Neuronal stem cell (in vitro differentiated cells): ENCODE data around the gene KHDC3L.

Experiments
- DNase-seq: peaks from one replicate; pipeline ENCODE4 v3.0.0-alpha.2; 2013; ENCODE audit warnings: low spot score
- H2AFZ ChIP-seq: one replicate; pipeline ENCODE4 v1.6.1; 2013; ENCODE audit warnings: mild to moderate bottlenecking, low read length, inconsistent platforms
- H2AK5ac ChIP-seq: 2 replicates; pipeline ENCODE4 v1.6.1; 2013; ENCODE audit warnings: low read depth, mild to moderate bottlenecking, inconsistent platforms, low read length, moderate library complexity, mixed read lengths
- H2BK120ac ChIP-seq: 2 replicates; pipeline ENCODE4 v1.6.1; 2013; ENCODE audit warnings: low read depth, mild to moderate bottlenecking, inconsistent platforms, low read length, moderate library complexity, mixed read lengths
- H2BK12ac ChIP-seq: one replicate; pipeline ENCODE4 v1.6.1; 2013; ENCODE audit warnings: low read length, inconsistent platforms
- H2BK15ac ChIP-seq: 2 replicates; pipeline ENCODE4 v1.6.1; 2013; ENCODE audit warnings: mild to moderate bottlenecking, low read length, inconsistent platforms, mixed read lengths
- H2BK5ac ChIP-seq: one replicate; pipeline ENCODE4 v1.6.1; 2013; ENCODE audit warnings: inconsistent platforms, mild to moderate bottlenecking, low read length, moderate library complexity
- H3K14ac ChIP-seq: one replicate; pipeline ENCODE4 v1.6.1; 2013; ENCODE audit warnings: low read length, inconsistent platforms
- H3K18ac ChIP-seq: 2 replicates; pipeline ENCODE4 v1.6.1; 2013; ENCODE audit warnings: low read length, inconsistent platforms
- H3K23ac ChIP-seq: 2 replicates; pipeline ENCODE4 v1.6.1; 2013; ENCODE audit warnings: low read depth, mild to moderate bottlenecking, mixed read lengths, low read length, inconsistent platforms; ENCODE audit not compliant: poor library complexity
- H3K27ac ChIP-seq: replicated peaks from 3 replicates; pipeline ENCODE4 v1.5.1; 2013; ENCODE audit warnings: low read length, inconsistent platforms
- H3K27me3 ChIP-seq, 3 experiments: 2 replicates each; pipeline ENCODE4 v1.6.1; 2013; ENCODE audit warnings: low read length in 3 of 3, mild to moderate bottlenecking in 2 of 3, inconsistent platforms in 1 of 3, low read depth in 1 of 3, mixed read lengths in 1 of 3, moderate library complexity in 1 of 3; ENCODE audit not compliant: control insufficient read depth in 3 of 3, insufficient read depth in 3 of 3
- H3K36me3 ChIP-seq, 2 donors: replicated peaks in 1 of 2; 2 replicates each; pipeline ENCODE4 v1.6.1; 2013; ENCODE audit warnings: low read length in 2 of 2; ENCODE audit not compliant: control insufficient read depth in 2 of 2, insufficient read depth in 2 of 2
- H3K4ac ChIP-seq: 2 replicates; pipeline ENCODE4 v1.6.1; 2013; ENCODE audit warnings: inconsistent platforms, mild to moderate bottlenecking, low read length, moderate library complexity
- H3K4me1 ChIP-seq, 2 donors: 1 replicate in 1 of 2; 2 replicates in 1 of 2; pipeline ENCODE4 v1.6.1; 2013; ENCODE audit warnings: low read length in 2 of 2, low read depth in 1 of 2; ENCODE audit not compliant: control insufficient read depth in 2 of 2, insufficient read depth in 1 of 2
- H3K4me2 ChIP-seq: one replicate; pipeline ENCODE4 v1.6.1; 2013; ENCODE audit warnings: mild to moderate bottlenecking, low read length, inconsistent platforms; ENCODE audit not compliant: insufficient read depth, poor library complexity, severe bottlenecking
- H3K4me3 ChIP-seq, 2 donors: 2 replicates each; pipeline ENCODE4 v1.5.1; 2013; ENCODE audit warnings: low read length in 2 of 2, mild to moderate bottlenecking in 2 of 2, inconsistent platforms in 1 of 2, moderate library complexity in 1 of 2
- H3K79me1 ChIP-seq: one replicate; pipeline ENCODE4 v1.6.1; 2013; ENCODE audit warnings: low read depth, mild to moderate bottlenecking, inconsistent platforms, low read length, moderate library complexity
- H3K9ac ChIP-seq: one replicate; pipeline ENCODE4 v1.6.1; 2013; ENCODE audit warnings: mild to moderate bottlenecking, low read depth, low read length, inconsistent platforms; ENCODE audit not compliant: poor library complexity
- H3K9me3 ChIP-seq, 2 donors: replicated peaks in 1 of 2; 2 replicates each; pipeline versions ENCODE3 to v1.6.1; 2013; ENCODE audit warnings: low read length in 2 of 2, mild to moderate bottlenecking in 2 of 2, inconsistent platforms in 1 of 2, low read depth in 1 of 2, mixed read lengths in 1 of 2, moderate library complexity in 1 of 2; ENCODE audit not compliant: control insufficient read depth in 2 of 2, insufficient read depth in 1 of 2
- H4K8ac ChIP-seq: one replicate; pipeline ENCODE4 v1.6.1; 2013; ENCODE audit warnings: low read depth, mild to moderate bottlenecking, inconsistent platforms, low read length, moderate library complexity
- H4K91ac ChIP-seq: one replicate; pipeline ENCODE4 v1.6.1; 2013; ENCODE audit warnings: low read length, low read depth, mild to moderate bottlenecking, inconsistent platforms; ENCODE audit not compliant: poor library complexity
- WGBS, 2 donors: extraction: QIAGEN DNeasy Blood & Tissue Kit; methylation state at CpG; one replicate each; pipeline ENCODE4 v1.1.7; 2013; ENCODE audit warnings: missing lambda C conversion rate in 2 of 2, mixed read lengths in 1 of 2; ENCODE audit not compliant: insufficient read length in 2 of 2, insufficient replicate concordance in 1 of 2; ENCODE audit errors: extremely low coverage in 2 of 2; 5-methylcytosine and 5-hydroxymethylcytosine counted together

Gene KHDC3L

DNA sequence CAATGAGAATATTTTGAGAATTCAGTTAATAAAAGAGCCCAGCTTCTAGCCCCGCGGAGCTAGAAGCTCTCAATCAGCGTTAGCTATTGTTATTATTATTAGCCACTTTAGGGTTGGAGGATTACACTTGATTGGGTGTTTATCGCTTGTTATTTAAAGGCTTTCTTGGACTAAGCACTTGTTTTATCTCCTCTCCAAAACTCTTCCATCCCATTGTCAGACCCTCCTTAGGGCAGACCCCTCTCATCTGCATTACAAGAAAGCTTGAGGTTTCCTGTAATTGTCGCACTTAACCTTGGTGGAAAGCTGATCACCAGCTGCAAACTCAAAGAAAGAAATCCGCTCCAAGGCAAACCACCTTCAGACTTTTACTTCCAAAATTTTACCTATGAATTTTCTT lies 13.1 kb upstream of the KHDC3L start:
- no peak overlapping the region for H2BK120ac ChIP-seq

DNA sequence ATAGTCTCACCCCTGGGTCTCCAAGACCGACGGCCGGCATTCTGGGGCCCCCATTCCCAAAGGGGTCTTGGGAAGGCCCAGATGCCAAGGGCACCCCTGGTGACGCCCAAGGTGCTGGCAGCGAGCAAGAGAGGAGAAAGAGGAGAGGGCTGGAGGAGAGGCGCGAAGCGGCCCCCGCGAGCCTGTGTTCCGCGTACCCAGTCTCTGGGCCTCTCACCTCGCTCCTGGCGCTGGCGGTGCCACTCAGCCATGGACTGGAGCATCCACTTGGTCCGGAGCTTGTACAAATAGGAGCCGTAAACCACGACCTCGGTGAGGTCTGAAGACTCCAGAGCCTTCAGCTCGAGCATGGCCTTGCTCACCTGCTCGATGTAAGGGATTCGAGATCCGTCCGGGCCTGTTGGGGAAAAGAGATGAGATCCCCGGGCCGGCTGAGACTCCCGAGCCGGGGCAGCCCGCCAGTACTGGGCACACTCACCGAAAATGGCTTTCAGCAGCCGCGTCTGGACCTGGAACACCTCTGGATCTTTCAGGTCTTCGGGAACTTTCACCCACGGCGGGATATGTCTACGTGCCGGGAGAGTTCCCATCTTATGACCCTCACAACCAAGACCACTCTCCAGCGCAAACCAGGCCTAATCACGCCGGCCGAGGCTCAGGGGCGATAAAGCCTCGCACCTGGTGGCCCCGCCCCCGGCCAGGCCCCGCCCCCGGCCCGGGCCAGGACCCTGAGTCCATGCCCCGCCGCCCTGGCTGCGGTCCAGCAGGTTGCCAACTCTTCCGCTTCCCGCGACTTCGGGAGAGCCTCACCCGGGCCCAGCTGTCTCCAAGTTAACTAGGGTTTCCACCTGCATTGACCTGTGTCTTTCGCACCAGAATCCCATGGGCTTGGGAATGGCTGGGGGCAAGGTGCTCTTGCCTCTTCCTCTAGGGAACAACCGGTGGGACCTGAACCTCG lies 8.5 kb upstream of the KHDC3L start, which contains the start of gene DPPA5:
Gene DPPA5, minus strand, starts transcription at position 641 of the 958 bp plus-strand sequence. Its CDS starts 51 bp downstream, at position 590.
- WGBS, 2 donors, result no CpG with 5 or more reads among the region's 59 CpGs
- Histone ChIP-seq H3K79me1 (no peaks in the 10 kb centered on the region), H4K91ac (no peak within 1 kb of the TSS), H3K4me3 (no peak within 1 kb of the TSS), H3K27ac (no peak within 1 kb of the TSS), H3K23ac (no peak within 1 kb of the TSS), H3K18ac (no peak within 1 kb of the TSS), H3K4me1 (no peaks in the 10 kb centered on the region), H2BK120ac (no peak within 1 kb of the TSS), H2BK5ac (peak within 1 kb of the TSS; percentile 35), H3K4ac (no peak within 1 kb of the TSS), H2BK12ac (no peak within 1 kb of the TSS), H3K4me2 (no peak within 1 kb of the TSS), H4K8ac (no peak within 1 kb of the TSS), H3K14ac (peak within 1 kb of the TSS; percentile 21), H2AK5ac (peak within 1 kb of the TSS; percentile 18), H3K9me3 (no peaks in the 10 kb centered on the region), H3K36me3 (no peaks in the 10 kb centered on the region), H2AFZ (no peak within 1 kb of the TSS), H3K9ac (no peak within 1 kb of the TSS), H3K27me3 (no peaks in the 10 kb centered on the region), H2BK15ac (no peak within 1 kb of the TSS)
- DNase-seq, result no peak

More for the DNA sequence above, 13.1 kb upstream of the KHDC3L start:
- Histone ChIP-seq H2BK5ac (no peak overlapping the region), H4K91ac (no peak overlapping the region), H2AK5ac (no peak overlapping the region), H3K27me3 (no peaks in the 10 kb centered on the region), H2BK12ac (no peak overlapping the region), H3K9ac (no peak overlapping the region), H3K14ac (no peak overlapping the region), H3K4ac (no peak overlapping the region), H3K9me3 (peaks cover 0 to 2% of the 10 kb centered on the region in 2 donors), H3K18ac (no peak overlapping the region), H4K8ac (no peak overlapping the region), H3K23ac (no peak overlapping the region), H3K36me3 (no peaks in the 10 kb centered on the region), H3K4me3 (no peak overlapping the region), H3K4me2 (no peak overlapping the region), H3K79me1 (no peaks in the 10 kb centered on the region), H2BK15ac (no peak overlapping the region), H3K27ac (no peak overlapping the region), H2AFZ (no peak overlapping the region), H3K4me1 (no peaks in the 10 kb centered on the region)
- no peak for DNase-seq
- no CpG with 5 or more reads among the region's 6 CpGs for WGBS, 2 donors

DNA sequence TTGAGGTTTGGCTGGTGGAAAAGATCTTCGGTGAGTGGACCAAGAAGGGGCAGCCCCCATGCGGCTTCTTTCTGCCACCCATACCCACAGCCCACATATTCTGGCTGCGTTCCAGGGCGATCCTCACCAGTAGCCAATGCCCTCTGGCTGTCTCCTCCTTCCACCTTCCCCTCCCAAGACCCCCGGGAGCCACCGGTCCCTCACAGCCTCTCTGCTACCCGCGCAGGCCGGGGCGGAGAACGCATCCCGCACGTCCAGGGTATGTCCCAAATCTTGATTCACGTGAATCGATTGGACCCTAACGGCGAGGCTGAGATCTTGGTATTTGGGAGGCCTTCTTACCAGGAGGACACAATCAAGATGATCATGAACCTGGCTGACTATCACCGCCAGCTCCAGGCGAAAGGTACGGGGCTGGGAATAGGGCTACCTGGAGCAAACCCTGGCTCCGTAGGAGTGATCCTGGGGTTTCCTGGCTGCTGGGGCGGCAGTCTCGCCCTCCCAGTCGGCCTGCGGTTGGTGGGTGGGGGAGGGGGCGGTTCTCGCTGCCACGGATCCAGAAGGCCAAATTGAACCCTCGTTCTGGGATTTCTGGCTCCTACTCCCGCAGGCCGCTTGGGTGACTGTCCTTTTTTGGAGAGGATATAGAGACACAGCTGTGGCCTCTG lies 545 bp downstream of the KHDC3L start:
- H3K4me3 ChIP-seq, result no peak overlapping the region
- no peak for DNase-seq
- H3K27me3 ChIP-seq, result no peaks in the 10 kb centered on the region
- no peaks in the 10 kb centered on the region for H3K4me1 ChIP-seq
- no peak overlapping the region for H2BK15ac ChIP-seq
- no peak overlapping the region for H2BK5ac ChIP-seq
- H3K36me3 ChIP-seq, result no peaks in the 10 kb centered on the region
- H3K9me3 ChIP-seq, result no peaks in the 10 kb centered on the region
- H2BK120ac ChIP-seq, result no peak overlapping the region
- no peak overlapping the region for H4K91ac ChIP-seq
- no peak overlapping the region for H4K8ac ChIP-seq
- no peak overlapping the region for H3K23ac ChIP-seq
- no peak overlapping the region for H3K4ac ChIP-seq
- H3K14ac ChIP-seq, result no peak overlapping the region
- no peak overlapping the region for H3K27ac ChIP-seq
- H3K79me1 ChIP-seq, result no peaks in the 10 kb centered on the region
- no peak overlapping the region for H3K4me2 ChIP-seq
- no peak overlapping the region for H3K18ac ChIP-seq
- no peak overlapping the region for H3K9ac ChIP-seq
- no peak overlapping the region for H2BK12ac ChIP-seq
- H2AK5ac ChIP-seq, result peak overlapping the region; percentile 42
- no peak overlapping the region for H2AFZ ChIP-seq
- WGBS, 2 donors, result no CpG with 5 or more reads among the region's 31 CpGs

DNA sequence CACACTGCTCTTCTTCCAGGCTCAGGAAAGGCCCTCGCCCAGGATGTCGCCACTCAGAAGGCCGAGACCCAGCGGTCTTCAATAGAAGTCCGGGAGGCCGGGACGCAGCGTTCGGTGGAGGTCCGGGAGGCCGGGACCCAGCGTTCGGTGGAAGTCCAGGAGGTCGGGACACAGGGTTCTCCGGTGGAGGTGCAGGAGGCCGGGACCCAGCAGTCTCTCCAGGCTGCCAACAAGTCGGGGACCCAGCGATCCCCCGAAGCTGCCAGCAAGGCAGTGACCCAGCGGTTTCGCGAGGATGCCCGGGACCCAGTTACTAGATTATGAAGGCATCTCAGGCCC lies 1.0 kb downstream of the KHDC3L start:
- Histone ChIP-seq H3K27ac (no peak overlapping the region), H2BK15ac (no peak overlapping the region), H3K36me3 (no peaks in the 10 kb centered on the region), H2BK120ac (no peak overlapping the region), H3K4me2 (no peak overlapping the region), H2AFZ (no peak overlapping the region), H3K79me1 (no peaks in the 10 kb centered on the region), H3K4me3 (no peak overlapping the region), H3K14ac (no peak overlapping the region), H4K91ac (no peak overlapping the region), H3K23ac (no peak overlapping the region), H3K4me1 (no peaks in the 10 kb centered on the region), H3K27me3 (no peaks in the 10 kb centered on the region), H3K18ac (no peak overlapping the region), H4K8ac (no peak overlapping the region), H2BK12ac (no peak overlapping the region), H3K9me3 (no peaks in the 10 kb centered on the region), H3K9ac (no peak overlapping the region), H2BK5ac (no peak overlapping the region), H2AK5ac (no peak overlapping the region), H3K4ac (no peak overlapping the region)
- no CpG with 5 or more reads among the region's 23 CpGs for WGBS, 2 donors
- no peak for DNase-seq
